G401.6 (cell line): ENCODE data around the gene MEGF8.

Experiments used
- FAIRE-seq: peaks from 2 replicates; lab custom pipeline; 2012; peaks lifted over from hg19 to GRCh38; lab: Jason Lieb, UNC

The MEGF8 gene, protein sequence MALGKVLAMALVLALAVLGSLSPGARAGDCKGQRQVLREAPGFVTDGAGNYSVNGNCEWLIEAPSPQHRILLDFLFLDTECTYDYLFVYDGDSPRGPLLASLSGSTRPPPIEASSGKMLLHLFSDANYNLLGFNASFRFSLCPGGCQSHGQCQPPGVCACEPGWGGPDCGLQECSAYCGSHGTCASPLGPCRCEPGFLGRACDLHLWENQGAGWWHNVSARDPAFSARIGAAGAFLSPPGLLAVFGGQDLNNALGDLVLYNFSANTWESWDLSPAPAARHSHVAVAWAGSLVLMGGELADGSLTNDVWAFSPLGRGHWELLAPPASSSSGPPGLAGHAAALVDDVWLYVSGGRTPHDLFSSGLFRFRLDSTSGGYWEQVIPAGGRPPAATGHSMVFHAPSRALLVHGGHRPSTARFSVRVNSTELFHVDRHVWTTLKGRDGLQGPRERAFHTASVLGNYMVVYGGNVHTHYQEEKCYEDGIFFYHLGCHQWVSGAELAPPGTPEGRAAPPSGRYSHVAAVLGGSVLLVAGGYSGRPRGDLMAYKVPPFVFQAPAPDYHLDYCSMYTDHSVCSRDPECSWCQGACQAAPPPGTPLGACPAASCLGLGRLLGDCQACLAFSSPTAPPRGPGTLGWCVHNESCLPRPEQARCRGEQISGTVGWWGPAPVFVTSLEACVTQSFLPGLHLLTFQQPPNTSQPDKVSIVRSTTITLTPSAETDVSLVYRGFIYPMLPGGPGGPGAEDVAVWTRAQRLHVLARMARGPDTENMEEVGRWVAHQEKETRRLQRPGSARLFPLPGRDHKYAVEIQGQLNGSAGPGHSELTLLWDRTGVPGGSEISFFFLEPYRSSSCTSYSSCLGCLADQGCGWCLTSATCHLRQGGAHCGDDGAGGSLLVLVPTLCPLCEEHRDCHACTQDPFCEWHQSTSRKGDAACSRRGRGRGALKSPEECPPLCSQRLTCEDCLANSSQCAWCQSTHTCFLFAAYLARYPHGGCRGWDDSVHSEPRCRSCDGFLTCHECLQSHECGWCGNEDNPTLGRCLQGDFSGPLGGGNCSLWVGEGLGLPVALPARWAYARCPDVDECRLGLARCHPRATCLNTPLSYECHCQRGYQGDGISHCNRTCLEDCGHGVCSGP (N-terminal part only)

DNA sequence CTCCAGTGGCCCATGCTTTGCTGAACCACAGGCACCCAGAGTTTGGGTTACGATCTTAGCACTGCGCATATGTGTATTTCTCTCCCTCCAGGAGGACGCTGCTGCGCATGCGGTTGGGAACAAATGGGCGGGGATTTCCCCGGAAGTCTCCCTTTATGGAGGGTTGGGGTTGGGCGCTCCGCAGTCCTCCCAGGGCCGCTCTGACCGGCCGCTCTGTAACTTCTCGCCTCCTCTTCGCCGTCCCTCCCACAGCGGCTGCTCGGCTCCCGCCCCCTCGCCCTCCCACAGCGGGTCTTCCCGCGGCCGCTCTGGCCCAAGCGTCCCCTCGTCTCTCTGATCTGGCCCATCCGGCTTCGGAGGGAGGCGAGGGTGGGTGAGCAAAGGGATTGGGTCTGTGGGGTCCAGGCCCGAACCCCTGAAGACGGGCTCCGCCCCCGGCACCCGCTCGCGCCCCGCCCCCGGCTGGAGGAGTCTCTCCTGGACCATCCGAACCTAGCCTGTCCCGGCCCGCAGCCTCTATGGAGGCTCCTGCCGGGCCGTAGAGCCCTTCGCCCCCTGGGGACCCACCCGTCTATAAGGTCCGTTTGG, at the start of gene MEGF8:
TSS of gene MEGF8 (plus strand) at position 328 of the 588 bp plus-strand sequence. CDS start 609 bp downstream, outside the sequence.
- peak; percentile 99 for FAIRE-seq

DNA sequence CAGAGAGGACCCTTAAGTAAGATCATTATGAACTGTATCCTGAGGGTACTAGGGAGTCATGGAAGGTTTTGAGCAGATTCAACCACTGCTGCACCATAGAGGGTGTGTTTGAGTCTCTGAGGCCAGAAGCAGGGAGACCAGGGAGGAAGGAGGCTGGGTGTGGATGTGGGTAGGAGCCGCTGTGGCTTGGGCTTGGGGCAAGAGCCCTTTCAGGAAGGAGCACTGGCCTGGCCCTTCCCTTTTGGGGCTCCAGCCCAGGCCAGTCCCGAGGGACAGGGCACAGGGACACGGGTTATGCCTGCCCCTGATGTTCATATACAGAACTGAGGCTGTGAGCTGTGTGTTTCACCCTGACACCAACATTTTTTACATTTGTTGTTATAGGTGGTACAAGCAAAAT, 49.2 kb upstream of the MEGF8 start:
- no peak for FAIRE-seq

DNA sequence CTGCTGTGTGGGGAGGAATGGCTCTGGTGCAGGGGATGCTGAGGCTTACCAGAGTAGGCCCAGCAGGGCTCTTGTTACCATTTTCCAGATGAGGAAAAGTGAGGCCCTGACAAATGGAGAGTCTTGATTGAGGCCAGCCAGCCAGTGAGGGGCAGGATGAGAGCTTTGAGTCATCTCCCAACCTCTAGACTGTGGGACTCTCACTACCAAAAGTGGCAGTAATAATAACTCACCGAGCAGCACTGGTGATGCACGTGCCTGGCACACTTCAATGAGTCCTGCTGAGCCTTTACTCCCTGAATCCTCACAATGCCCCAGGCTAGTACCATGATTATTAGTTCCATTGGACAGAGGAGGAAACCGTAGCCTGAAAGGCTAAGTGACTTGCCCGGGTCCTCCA, 48.6 kb upstream of the MEGF8 start:
- no peak for FAIRE-seq

DNA sequence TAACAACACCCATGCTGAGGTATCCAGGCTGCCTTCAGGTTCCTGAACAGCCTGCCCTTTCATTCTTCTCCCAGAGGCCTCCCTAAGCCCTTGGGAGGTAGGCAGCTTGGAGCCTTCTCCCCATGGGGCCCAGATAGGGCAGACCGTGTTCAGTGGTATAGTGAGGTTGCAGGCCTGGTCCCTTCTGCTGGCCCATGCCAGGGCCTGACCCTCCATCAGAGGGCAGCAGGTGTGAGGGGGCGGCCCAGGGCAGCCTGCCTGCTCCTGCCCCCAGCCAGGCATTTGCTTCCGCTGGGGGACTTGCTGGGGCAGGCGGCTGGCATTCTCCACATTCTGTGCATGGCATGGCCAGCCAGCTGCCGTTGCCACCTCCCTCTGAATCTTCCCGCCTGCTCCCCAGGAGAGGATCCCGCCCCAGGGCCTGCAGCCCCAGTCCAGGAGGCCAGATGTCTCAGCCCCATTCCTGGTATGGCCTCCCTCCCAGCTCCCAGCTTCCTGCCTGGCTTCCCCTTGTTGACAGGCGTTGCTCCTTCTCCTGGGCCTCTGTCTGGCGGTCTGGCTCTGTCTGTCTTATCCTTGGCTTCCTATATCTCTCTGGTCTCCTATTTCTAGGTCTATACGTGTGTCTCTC, 47.5 kb upstream of the MEGF8 start:
- FAIRE-seq = no peak

DNA sequence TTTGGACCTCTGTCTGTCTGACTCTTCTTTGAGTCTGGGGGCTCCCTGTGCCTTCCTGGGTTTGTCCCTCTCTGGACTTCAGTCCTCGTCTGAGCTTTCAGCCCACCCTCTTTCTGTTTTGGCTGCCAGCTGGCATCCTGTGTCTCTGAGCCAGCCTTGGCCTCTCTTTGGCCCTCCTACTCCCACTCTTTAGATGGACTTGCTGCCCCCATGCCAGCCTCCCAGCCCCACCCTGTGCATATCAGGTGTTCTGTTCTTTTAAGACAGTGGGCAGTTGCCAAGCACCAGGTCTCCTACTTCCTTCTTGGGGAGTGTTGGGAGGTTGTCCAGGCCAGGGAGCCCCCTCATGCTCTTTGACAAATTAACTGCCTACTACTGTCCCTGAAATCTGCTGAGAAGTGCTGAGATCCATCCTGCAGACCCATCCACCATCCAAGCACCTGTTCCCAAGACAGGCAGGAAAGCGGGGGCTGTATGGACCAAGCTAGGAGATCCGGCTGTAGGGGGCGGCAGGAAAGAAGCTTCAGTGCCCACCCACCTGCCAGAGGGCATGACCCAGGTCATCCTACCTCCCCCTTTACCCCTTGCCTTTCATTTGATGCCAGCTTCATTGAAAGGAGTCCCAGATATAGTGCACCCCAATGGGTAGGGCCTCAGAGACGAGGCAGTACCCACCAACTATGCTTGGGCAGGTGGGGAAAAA, 46.8 kb upstream of the MEGF8 start:
- FAIRE-seq = no peak

DNA sequence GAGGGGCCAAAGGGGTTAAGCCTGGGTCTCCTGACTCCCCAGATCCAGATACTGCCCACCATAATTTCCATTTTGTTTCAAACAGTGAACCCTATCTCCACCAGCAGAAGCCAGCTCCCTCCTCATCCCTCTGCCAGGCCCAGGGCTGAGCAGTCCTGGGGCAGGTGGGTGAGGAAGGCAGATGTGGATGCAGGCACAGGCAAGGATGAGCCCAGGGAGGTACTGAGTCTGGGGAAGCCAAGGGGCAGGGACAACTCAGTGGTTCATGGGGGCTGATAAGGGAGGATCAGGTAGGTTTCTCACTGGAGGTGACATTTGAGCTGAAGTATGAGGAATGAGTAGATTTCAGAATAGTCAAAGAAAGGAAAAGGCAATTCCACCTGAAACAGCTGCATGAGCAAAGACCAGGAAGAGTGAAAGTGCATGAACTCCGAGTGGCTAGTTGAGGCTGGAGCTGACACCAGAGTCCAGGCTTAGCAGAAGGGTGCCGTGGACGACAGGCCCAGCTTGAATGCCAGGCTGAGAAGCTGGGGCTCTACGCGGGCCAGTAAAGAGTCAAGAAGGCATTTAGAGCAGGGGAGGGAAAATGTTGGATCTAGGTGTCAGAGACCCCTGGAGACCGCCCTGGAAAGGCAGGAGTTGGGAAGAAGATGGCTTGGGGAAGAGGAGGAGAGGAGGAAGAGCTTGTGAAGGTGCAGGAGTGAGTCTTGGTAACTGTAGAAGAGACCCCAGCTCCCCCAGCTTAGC, 46.1 kb upstream of the MEGF8 start:
- no peak for FAIRE-seq

DNA sequence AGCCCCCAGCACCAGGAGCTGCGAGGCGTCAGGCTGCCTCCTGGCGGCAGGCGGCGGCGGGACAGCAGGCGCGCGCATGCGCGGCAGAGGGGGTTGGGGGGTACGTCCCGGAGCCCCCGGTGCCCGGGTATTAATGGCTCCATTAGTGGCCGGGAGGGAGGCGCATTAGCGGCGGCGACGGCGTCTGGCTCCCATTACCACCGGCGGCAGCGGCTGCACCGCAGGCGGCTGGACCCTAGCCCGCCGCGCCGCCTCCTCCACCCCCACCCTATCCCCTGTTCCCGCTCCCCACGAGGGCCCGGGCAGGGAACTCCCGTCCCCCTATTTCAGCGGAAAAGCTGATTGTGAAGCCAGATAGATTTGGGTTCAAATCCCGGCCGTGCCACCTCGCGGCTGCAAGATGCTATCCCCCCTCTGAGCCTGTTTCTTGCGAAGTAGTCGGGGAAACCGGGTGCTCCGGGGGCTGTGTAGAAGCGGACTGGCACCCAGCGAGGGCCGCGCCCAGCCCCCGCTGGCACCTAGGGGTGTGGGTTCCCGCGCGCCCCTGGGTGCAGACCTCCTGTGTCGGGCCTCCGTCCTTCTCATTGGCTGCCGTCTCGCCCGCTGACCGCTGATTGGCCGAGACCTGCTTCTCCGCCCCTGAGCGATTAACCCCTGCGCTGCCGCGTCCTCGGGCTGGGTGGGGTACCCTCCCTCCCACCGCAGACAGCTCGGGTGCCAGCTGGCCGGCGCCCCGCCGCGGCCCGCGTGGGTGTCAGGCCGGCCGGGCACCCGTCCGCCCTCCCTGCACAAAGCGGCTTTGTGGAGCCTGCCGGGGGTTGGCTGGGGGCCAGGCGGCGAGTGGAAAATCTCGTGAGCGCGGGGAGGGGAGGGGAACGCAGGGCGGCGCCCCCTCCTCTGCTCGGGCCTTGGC, 45.3 kb upstream of the MEGF8 start:
- no peak for FAIRE-seq

DNA sequence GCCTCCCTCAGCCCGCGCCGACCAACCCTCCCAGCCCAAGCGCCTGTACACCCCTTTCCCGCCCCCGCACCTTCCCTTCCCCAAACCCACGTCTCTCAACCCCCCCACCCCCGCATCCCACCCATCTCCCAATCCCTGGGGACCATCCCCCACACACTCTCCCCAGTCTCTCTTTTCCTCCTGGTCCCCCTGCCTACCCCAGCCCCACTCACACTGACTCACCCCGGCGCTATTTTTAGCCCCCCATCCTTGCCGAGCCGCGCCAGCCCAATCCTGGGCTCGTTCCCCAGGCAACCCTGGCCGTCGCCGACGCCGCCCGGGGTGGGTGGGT, 44.7 kb upstream of the MEGF8 start:
- FAIRE-seq = no peak

DNA sequence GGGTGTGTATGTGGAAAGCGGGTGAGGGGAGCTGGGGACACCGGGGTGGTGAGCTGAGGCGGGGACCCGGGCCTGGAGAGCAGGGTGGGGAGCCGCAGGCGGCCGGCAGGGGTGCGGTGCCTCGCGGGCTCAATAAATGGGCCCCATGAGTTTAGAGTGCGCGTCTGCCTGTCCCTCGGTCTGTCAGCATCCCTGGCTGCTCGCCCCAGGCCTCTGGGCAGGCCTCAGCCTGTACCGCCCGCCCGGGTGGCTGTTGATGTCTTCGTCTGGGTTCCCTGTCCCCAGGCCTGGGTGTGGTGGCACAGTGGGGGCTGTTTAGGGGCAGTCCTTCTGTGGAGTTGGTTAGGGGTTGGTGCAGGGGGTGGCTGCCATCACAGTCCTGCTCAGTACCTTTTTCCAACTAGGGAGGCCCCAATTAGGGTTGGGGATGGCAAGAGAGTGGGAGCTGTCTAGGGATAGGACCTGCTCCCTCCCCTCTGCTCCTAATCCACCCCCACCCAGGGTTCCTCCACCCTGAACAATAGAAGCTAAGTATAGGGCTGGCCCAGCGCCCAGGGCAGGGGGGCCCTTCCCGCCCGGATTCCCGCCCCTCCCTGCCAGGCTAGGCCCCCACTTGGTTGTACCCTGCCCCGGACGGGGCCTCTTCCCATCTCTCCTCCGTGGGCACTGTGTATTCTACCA, 44.1 kb upstream of the MEGF8 start:
- no peak for FAIRE-seq

DNA sequence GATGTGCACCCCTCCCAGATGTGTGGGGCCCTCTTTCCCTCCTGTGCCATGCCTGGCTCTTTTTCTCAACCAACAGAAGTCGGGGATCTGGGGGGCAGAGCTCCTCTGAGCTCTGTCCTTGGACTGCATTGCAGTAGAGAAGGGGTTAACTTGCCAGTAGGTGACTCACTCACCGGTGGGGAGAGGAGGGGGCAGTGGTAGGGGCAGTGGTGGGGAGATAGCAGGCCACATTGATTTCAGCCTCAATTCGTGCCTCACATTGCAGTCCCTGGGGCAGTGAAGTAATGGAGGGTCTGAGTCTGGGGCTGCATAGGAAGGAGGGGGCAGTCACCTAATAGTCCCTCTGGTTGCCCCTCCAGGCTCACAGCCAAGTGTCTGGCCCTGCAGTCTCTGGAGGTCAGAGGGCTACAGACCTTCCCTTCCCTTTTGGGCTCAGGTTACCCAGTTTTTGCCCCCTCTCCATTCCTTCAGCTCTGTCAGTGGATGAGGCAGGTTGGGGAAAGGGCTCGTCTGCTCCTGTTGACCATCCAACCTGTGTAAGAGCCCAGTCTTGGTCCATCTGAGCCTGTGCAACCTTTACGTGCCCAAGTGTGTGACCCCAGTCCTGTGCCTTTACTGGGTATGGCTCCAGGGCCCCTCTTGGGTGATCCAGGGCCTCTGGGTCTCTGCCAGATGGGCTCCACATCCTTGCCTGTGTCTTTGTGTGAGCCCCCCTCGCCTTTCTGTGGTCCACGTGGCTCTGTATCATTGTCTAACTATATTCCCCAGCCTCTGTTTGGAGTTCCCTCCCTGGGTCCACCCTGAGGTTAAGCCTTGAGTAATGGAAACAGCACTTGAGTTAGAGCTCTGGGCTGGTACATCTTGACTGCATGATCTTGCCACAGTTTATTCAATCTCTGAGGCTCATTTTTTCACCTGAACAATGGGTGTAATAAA, 43.3 kb upstream of the MEGF8 start:
- peak; percentile 42 for FAIRE-seq

DNA sequence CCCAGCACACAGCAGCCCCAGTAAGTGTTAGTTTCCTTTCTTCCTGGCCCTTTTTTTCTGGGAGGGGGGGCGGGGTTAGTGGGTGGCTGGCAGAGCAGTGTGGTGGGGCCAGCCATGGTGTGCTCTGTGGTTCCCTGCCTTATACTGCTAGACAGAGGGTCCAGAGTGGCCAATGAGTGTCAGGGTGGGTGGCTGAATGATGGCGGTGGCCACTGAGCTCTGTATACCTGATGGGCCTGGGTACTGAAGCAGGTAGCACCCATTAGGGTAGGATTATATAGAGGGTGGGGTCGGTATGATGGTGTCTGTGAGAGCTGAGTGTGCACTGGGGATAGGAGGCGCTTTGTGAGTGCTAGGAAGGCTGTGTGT, 42.6 kb upstream of the MEGF8 start:
- no peak for FAIRE-seq

DNA sequence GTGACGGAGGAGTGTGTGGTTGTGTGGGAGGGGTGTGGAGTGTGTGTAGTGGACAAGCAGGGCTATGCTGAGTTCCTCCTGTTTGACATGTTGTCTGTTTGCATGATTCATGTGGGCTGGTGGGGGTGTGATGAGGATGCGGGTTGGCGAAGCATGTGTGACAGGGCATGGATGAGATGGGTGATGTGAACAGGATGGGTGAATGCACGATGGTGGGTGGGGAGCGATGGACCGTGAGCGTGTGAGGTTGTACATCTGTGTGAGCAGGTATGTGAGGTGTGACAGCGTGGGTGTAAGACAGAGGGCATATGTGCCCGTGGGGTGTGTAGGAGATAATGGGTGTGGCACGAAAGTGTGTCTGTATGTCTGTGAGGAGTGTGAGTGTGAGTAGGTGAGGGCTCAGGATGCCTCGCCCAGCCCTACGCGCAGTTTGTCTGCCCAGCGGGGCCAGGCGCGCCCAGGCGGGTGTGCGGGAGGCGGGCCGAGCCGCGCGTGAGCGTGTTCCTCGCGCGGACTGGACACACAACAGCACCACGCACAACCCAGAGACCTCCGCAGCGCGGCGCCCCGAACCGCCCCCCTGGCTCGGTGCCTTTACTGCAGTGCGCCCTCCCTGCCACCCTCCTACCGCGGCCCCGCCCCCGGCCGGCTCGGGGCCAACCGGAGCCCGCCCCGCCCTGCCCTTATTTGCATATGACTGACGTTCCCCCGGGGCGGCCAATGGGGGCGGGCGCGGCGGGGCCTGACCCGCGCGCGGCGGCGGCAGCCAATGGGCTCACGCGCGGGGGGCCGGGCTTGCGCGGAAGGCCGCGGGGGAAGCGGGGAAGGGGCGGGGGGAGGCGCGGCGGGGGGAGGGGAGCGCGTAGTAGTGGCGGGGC, 42.0 kb upstream of the MEGF8 start:
- FAIRE-seq = no peak

DNA sequence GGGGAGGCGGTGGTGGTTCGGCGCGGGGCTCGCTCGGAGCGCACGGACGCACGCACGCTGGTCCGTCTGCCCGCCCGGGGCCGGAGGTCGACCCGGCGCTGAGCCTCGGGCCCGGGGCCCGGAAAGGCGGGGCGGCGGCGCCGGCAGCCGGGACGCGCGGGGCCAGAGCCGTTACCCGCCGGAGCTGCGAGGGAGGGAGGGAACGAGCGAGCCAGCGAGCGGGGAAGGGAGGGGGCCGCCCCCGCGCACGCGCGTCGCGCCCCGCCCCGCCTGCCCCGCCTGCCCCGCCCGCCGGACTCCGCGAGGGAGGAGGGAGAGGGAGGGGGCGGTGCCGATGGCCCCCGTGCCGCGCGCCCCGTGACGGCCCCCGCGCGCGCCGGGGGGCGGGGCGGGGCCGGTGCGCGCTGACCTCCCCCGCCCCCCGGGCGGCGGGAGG, 41.4 kb upstream of the MEGF8 start:
- FAIRE-seq = no peak

DNA sequence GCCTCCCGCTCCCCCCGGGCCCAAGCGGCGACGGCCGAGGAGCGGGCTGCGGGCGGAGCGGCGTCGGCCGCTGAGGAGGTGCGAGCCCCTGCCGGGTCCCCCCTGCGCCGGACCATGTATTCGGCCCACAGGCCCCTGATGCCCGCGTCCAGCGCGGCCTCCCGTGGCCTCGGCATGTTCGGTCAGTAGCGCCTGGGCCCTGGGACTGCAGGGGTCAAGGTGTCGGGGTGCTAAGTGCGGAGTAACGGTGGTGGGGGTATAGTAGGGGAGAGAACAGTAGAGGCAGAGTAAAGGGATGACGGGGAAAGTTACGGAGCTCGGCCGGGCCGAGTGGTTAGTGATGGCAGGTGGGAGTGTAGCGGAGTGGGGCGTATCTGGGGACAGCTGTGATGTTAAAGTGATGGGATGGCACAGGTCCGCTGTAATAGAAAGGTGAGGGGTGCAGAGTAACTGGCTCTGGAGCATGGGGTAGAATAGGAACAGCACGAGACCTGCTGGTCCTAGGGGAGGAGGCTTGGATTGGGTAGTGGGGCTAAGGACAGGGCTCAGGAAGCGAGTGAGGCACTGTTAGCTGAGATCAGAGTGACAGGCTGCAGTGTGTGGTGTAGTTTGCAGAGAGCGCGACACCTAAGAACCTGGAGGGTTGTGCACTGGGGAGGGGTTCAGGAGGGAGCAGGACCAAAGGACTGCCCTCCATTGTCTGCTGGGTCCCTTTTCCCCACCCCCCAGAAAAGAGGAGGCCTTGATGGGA, 40.7 kb upstream of the MEGF8 start:
- FAIRE-seq = no peak

DNA sequence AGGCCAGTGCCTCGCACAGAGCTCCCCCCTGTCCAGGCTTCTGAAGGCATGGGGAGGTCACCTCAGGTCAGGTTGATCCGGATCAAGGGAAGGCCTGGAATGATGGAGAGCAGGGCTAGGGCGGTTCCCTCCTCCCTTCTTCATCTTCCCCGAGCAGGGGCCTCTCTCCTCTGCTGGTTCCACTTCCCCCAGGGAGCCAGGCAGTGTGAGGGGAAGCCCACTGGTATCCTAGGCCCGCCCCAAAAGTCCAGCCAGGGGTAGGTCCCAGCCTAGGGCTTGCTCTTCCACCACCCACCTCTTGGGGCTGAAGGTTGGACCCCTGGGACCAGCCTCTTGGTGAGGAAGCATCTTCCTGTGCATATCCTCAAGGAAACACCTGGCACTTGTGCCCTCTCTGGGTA, 39.9 kb upstream of the MEGF8 start:
- FAIRE-seq = no peak

DNA sequence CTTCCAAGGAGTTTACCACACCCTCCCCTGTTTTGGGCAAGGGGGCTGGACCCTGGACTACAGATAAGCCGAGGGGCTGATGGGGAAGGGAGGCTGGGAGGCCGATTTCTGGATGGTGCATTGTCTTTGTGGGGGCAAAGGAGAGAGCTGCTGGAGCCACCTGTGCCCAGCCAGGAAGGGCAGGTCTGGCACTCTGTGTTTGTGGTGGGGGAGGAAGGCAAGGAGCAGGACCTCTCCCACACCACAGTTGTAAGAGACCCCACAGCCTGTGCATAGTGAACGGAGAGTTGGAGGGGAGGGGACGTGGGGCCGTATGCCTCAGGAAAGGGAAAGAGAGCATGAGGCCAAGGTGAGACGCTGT, 39.5 kb upstream of the MEGF8 start:
- no peak for FAIRE-seq
